Measurements from ENCODE around the gene CERCAM. TPM values are rescaled to one million over a fixed set of nuclear protein-coding genes. Genes with fewer than 3 reads are reported as not detected.

Gene CERCAM
- total and polyA plus RNA-seq, 2 of the 13 experiments (the other 11 are each of a cell fraction or from before 2014, with no cell fraction given), result 9.0 to 17.1 TPM

DNA sequence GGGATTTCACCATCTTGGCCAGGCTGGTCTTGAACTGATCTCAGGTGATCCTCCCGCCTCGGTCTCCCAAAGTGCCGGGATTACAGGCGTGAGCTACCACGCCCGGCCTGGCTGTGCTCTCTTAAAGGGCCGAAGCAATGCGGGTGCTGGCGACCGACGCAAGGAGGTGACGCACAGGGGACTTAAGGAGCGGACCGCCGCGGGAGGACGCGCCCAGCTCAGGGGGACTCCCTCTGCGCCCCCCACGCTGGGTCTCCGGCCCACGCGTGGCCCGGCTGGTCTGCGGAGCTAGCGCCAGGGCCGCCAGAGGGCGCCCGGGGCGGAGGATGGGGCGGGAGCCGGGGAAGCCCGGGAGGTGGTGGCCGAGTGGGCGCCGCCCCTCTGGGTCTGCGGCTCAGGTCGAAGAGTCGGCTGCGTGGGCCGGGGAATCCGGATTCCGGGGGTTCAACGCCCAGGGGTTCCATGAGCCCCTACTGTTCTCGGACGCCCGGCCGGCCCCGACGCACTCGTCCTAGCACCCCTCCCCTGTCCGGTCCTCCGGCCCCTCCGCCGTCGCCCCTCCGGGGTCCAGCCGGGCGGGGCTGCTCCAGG lies 502 bp upstream of the CERCAM start (continued):
- TF ChIP-seq, protein P1, sequence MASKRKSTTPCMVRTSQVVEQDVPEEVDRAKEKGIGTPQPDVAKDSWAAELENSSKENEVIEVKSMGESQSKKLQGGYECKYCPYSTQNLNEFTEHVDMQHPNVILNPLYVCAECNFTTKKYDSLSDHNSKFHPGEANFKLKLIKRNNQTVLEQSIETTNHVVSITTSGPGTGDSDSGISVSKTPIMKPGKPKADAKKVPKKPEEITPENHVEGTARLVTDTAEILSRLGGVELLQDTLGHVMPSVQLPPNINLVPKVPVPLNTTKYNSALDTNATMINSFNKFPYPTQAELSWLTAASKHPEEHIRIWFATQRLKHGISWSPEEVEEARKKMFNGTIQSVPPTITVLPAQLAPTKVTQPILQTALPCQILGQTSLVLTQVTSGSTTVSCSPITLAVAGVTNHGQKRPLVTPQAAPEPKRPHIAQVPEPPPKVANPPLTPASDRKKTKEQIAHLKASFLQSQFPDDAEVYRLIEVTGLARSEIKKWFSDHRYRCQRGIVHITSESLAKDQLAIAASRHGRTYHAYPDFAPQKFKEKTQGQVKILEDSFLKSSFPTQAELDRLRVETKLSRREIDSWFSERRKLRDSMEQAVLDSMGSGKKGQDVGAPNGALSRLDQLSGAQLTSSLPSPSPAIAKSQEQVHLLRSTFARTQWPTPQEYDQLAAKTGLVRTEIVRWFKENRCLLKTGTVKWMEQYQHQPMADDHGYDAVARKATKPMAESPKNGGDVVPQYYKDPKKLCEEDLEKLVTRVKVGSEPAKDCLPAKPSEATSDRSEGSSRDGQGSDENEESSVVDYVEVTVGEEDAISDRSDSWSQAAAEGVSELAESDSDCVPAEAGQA (IDR thresholded peaks at IDR 0.05; ENCODE audit: low read depth), result no peak
- TF ChIP-seq, protein P1 (CRISPR knock-in tag; IDR thresholded peaks at IDR 0.05; ENCODE audit: borderline replicate concordance), result no peak
- TF ChIP-seq FOXM1 (CRISPR knock-in tag; IDR thresholded peaks at IDR 0.05), result no peak
- TF ChIP-seq ZSCAN22 (CRISPR knock-in tag; IDR thresholded peaks at IDR 0.05), result no peak
- no peak for TF ChIP-seq KDM3A (CRISPR knock-in tag; IDR thresholded peaks at IDR 0.05; ENCODE audit: low read depth)
- no peak for TF ChIP-seq NFIB (CRISPR knock-in tag; IDR thresholded peaks at IDR 0.05; ENCODE audit: borderline replicate concordance)
- TF ChIP-seq HNRNPL (IDR thresholded peaks at IDR 0.05; ENCODE audit: low read depth, low read length), result no peak
- TF ChIP-seq ZNF343 (CRISPR knock-in tag; IDR thresholded peaks at IDR 0.05), result no peak
- peak; percentile 83 for TF ChIP-seq HDAC2 (CRISPR knock-in tag; IDR thresholded peaks at IDR 0.05)
- TF ChIP-seq IRF2 (CRISPR knock-in tag; IDR thresholded peaks at IDR 0.05), result no peak; the same call in 1 of the 2 replicates
- no peak for TF ChIP-seq TRIM24 (CRISPR knock-in tag; IDR thresholded peaks at IDR 0.05)
- no peak for TF ChIP-seq NPAS2 (CRISPR knock-in tag; IDR thresholded peaks at IDR 0.05; ENCODE audit: borderline replicate concordance)
- TF ChIP-seq ZBTB40 (IDR thresholded peaks at IDR 0.05), result no peak
- no peak for TF ChIP-seq ZBTB40 (CRISPR knock-in tag; IDR thresholded peaks at IDR 0.05)
- TF ChIP-seq FIP1L1 (IDR thresholded peaks at IDR 0.05; ENCODE audit: borderline replicate concordance, insufficient read depth, low read depth, low read length), result no peak
- TF ChIP-seq NKX3-1 (CRISPR knock-in tag; IDR thresholded peaks at IDR 0.05), result 0 out of 2 replicates have a peak, but pooled peaks have one; percentile 41

Measured in HepG2 (cell line).